Naive thymus-derived CD4-positive, alpha-beta T cell (primary cell): ENCODE results near the gene PHB1. TPM values are rescaled to one million over a fixed set of nuclear protein-coding genes. Genes with fewer than 3 reads are reported as not detected.
"Not testable (repeated sequence)": the region's sequence is repeated elsewhere in the genome, so short reads cannot be mapped to it uniquely, and the experiment has no call there.

Experiments
- ATAC-seq: fragments of 150-1000 bp; cut with Tn5 transposase; 2 replicates; pipeline ENCODE4 v1.10.0; 2021; ENCODE audit warnings: mild to moderate bottlenecking, moderate library complexity
- CTCF ChIA-PET: fragments of 350-600 bp; sonication (Branson Sonifier 250); formaldehyde crosslinking; loops from one replicate; lab custom pipeline; 2021; ENCODE audit warnings: antibody characterized with exemption; lab: Charles Lee
- POLR2A ChIA-PET: fragments of 350-600 bp; sonication (Branson Sonifier 250); formaldehyde crosslinking; loops from one replicate; lab custom pipeline; 2021; ENCODE audit warnings: antibody characterized with exemption, inconsistent platforms; lab: Charles Lee
- DNase-seq, 9 donors: peaks; one replicate each; pipeline versions ENCODE4 v3.0.0 to v3.0.0-alpha.2; 2020 to 2022; ENCODE audit warnings: mixed read lengths in 1 of 9
- H3K27ac ChIP-seq: one replicate; pipeline ENCODE4 v1.7.0; 2013; ENCODE audit warnings: mild to moderate bottlenecking, low read depth, low read length, moderate library complexity
- H3K27me3 ChIP-seq, 2 donors: one replicate each; pipeline ENCODE4 v1.7.0; 2013; ENCODE audit warnings: low read length in 2 of 2, mild to moderate bottlenecking in 2 of 2, moderate library complexity in 2 of 2; ENCODE audit not compliant: control insufficient read depth in 2 of 2, insufficient read depth in 2 of 2
- H3K36me3 ChIP-seq, 3 experiments: 1 replicate in 2 of 3; 2 replicates in 1 of 3; pipeline ENCODE4 v1.7.0; 2013; ENCODE audit warnings: low read length in 3 of 3, mild to moderate bottlenecking in 3 of 3, moderate library complexity in 1 of 3; ENCODE audit not compliant: insufficient read depth in 3 of 3, control insufficient read depth in 2 of 3
- H3K4me1 ChIP-seq, 2 donors: one replicate each; pipeline ENCODE4 v1.7.0; 2013; ENCODE audit warnings: low read length in 2 of 2, mild to moderate bottlenecking in 2 of 2, moderate library complexity in 1 of 2; ENCODE audit not compliant: control insufficient read depth in 2 of 2, insufficient read depth in 2 of 2
- H3K4me3 ChIP-seq: 2 replicates; pipeline ENCODE4 v1.7.0; 2013; ENCODE audit warnings: mild to moderate bottlenecking, low read length
- H3K9me3 ChIP-seq, 3 experiments: 1 replicate in 2 of 3; 2 replicates in 1 of 3; pipeline ENCODE4 v1.7.0; 2013; ENCODE audit warnings: low read length in 3 of 3; ENCODE audit not compliant: control insufficient read depth in 2 of 3
- H3K27ac Mint-ChIP-seq, 9 donors: one replicate each; pipeline ENCODE4 v1.8.0; 2020 to 2022; ENCODE audit warnings: mixed read lengths in 9 of 9, mild to moderate bottlenecking in 8 of 9, moderate library complexity in 5 of 9, inconsistent platforms in 2 of 9
- H3K27me3 Mint-ChIP-seq, 5 donors: one replicate each; pipeline ENCODE4 v1.8.0; 2021 to 2022; ENCODE audit warnings: mixed read lengths in 5 of 5, mild to moderate bottlenecking in 1 of 5
- H3K36me3 Mint-ChIP-seq, 5 donors: one replicate each; pipeline ENCODE4 v1.8.0; 2020 to 2022; ENCODE audit warnings: mixed read lengths in 5 of 5, mild to moderate bottlenecking in 3 of 5, inconsistent platforms in 1 of 5
- H3K4me1 Mint-ChIP-seq, 7 donors: one replicate each; pipeline ENCODE4 v1.8.0; 2020 to 2022; ENCODE audit warnings: mixed read lengths in 7 of 7, mild to moderate bottlenecking in 3 of 7, inconsistent platforms in 1 of 7
- H3K4me3 Mint-ChIP-seq, 10 donors: one replicate each; pipeline ENCODE4 v1.8.0; 2020 to 2022; ENCODE audit warnings: mild to moderate bottlenecking in 10 of 10, mixed read lengths in 10 of 10, moderate library complexity in 6 of 10, inconsistent platforms in 2 of 10
- H3K9me3 Mint-ChIP-seq, 11 donors: one replicate each; pipeline ENCODE4 v1.8.0; 2020 to 2022; ENCODE audit warnings: mixed read lengths in 11 of 11, mild to moderate bottlenecking in 4 of 11, inconsistent platforms in 1 of 11, moderate library complexity in 1 of 11
- intact Hi-C, 2 donors: fragments of 100-400 bp; cut with micrococcal nuclease; formaldehyde crosslinking; loops; one replicate each; pipeline ENCODE4 v1.15.1; 2023
- polyA plus RNA-seq, 2 donors: library from polyadenylated mRNA; unstranded; fragments of 300-500 nt; fragmentation: Illumina TruSeq; gene quantifications; one replicate each; pipeline ENCODE4 v1.2.3, GENCODE V29; 2021
- total RNA-seq, 6 experiments: library from RNA in 5 of 6; stranded (reverse) in 5 of 6; gene quantifications; 1 replicate in 5 of 6; 2 replicates in 1 of 6; pipeline ENCODE4 v1.2.3 and lab custom pipeline; 2021 to 2026

Gene PHB1
- total and polyA plus RNA-seq, 7 experiments from 2014 or later: 50.0 to 186 (median 65.3) TPM

DNA sequence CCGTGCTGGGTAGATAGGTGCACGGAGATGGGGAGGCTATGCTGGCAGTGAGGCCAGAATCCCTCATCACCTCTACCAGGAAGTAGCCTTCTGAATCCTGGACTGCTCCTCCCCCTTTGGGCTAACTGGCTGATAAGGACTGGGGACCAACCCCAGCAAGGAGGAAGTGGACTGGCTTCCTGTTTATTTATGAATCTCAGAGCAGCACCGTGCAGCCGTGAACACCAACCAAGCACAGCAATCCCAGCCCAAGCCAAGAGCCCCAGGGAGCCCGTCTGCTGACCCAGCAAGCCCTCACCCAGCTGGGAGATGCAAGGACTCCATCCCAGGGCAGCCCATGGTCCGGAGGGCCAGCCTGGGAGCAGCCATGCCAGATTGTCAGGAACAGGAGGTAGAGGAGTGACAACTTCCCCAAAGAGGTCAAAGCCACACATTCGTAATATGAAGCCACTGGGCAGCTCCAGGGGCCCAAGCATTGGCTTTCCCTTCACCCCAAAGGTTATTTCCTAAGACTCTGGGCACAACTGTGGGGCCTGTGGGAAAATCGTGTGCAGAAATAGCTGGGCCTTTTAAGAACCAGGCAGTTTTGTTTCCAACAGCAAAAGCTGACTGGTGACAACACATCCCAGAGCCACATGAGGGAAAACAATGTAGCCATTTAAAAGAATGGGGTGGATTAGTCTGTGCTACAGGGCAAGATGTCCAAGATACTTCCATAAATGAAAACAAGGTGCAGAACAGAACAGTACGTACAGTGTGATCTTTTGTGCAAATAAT, 23.9 kb downstream of the PHB1 start:
- Mint-ChIP-seq H3K4me3 (peak overlapping the region; percentile 21 to 83 (median 58)), H3K27ac (peak overlapping the region; percentile 44 to 93 (median 71)), H3K27me3 (no peaks in the 10 kb centered on the region), H3K36me3 (peaks cover 0 to 2% (median 0%) of the 10 kb centered on the region in 5 donors), H3K9me3 (no peaks in the 10 kb centered on the region), H3K4me1 (peaks cover 48 to 70% (median 63%) of the 10 kb centered on the region in 7 donors)
- H3K27me3 ChIP-seq: no peaks in the 10 kb centered on the region
- no peak for DNase-seq
- H3K4me3 ChIP-seq: peak overlapping the region; percentile 29
- H3K36me3 ChIP-seq: no peaks in the 10 kb centered on the region
- peak; percentile 48 for ATAC-seq
- POLR2A ChIA-PET: interaction anchor here (0.6 to 2.4 kb wide), 5 partner anchors 22 to 613 kb away, joined by 3 to 18 read pairs (median 3); partner anchors contain the start of gene ZNF652
- CTCF ChIA-PET: interaction anchor here (1.0 to 1.6 kb wide), 4 partner anchors 22 to 198 kb away, joined by 3 to 6 read pairs (median 4); no protein-coding TSS in a partner anchor
- H3K9me3 ChIP-seq: no peaks in the 10 kb centered on the region
- H3K27ac ChIP-seq: no peak overlapping the region
- intact Hi-C loops: no loop called here
- peaks cover 43 to 51% of the 10 kb centered on the region in 2 donors for H3K4me1 ChIP-seq

DNA sequence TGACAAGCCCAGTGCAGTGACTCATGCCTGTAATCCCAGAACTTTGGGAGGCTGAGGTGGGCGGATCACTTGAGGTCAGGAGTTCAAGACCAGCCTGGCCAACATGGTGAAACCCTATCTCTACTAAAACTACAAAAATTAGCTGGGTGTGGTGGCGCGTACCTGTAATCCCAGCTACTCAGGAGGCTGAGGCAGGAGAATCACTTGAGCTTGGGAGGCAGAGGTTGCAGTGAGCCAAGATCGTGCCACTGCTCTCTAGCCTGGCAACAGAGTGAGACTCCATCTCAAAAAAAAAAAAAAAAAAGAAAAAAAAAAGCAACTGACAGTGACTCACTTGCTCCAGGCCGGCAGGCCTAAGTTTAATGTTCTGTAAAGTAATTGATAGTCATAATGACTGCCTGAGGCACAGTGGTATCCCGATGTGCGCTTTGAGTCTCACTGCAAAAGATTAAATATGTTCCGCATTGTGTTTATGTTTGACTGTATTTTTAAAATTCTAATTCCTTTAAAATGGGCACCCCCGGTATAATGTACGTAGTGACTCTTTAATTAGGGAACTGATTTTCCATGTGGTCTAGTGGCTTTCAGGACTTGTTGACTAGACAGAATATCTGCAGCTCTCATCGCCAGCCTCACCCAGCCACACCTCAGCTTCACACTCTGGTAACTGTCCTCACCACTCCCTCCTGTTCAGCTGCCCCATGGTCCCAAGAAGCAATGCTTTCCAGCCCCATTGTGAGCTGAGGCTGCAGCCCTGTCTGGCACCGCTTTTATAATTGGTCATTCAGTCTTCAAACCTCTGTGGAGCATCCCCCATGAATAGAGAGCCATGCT, 25.0 kb downstream of the PHB1 start:
- H3K27ac Mint-ChIP-seq: peak overlapping the region in 8 of 9 donors; percentile 71 to 93 (median 84)
- H3K27me3 Mint-ChIP-seq, DNase-seq, H3K9me3 ChIP-seq, H3K27me3 ChIP-seq, H3K36me3 ChIP-seq, H3K9me3 Mint-ChIP-seq, intact Hi-C loops, H3K36me3 Mint-ChIP-seq, ATAC-seq, H3K27ac ChIP-seq: not testable (repeated sequence)
- peak overlapping the region; percentile 26 to 86 (median 72) for H3K4me3 Mint-ChIP-seq
- Histone ChIP-seq H3K4me3 (peak overlapping the region; percentile 8), H3K4me1 (peaks cover 41 to 48% of the 10 kb centered on the region in 2 donors)
- CTCF ChIA-PET: interaction anchor here (0.6 to 1.6 kb wide), 10 partner anchors 9 to 210 kb away, joined by 3 to 11 read pairs (median 3); no protein-coding TSS in a partner anchor
- POLR2A ChIA-PET: interaction anchor here (1.0 to 2.4 kb wide), 4 partner anchors 20 to 78 kb away, joined by 4 to 18 read pairs (median 4); partner anchors contain the start of gene ZNF652
- H3K4me1 Mint-ChIP-seq: peaks cover 48 to 66% (median 60%) of the 10 kb centered on the region in 7 donors

- H3K4me3 ChIP-seq: peak overlapping the region; percentile 50
- H3K36me3 ChIP-seq: no peaks in the 10 kb centered on the region
- ChIA-PET POLR2A (interaction anchor here (1.0 to 2.4 kb wide), 4 partner anchors 19 to 30 kb away, joined by 4 to 10 read pairs (median 4); partner anchors contain the start of gene ZNF652), CTCF (interaction anchor here (0.6 to 1.8 kb wide), 12 partner anchors 10 to 209 kb away, joined by 3 to 11 read pairs (median 3); no protein-coding TSS in a partner anchor)
- Mint-ChIP-seq H3K27ac (peak overlapping the region; percentile 65 to 93 (median 88)), H3K4me1 (peaks cover 48 to 61% (median 57%) of the 10 kb centered on the region in 7 donors), H3K27me3 (peaks cover 0 to under 1% (median 0%) of the 10 kb centered on the region in 5 donors), H3K9me3 (peaks cover 0 to 1% (median 0%) of the 10 kb centered on the region in 11 donors), H3K36me3 (peaks cover 0 to 2% (median 0%) of the 10 kb centered on the region in 5 donors), H3K4me3 (peak overlapping the region; percentile 59 to 86 (median 80))
- ATAC-seq (no peak), DNase-seq (no peak)
- intact Hi-C loops: loop anchor here in 1 of 2 donors (1.0 kb wide), 1 partner anchor 27 kb away; the partner anchor contains the start of gene ZNF652
- H3K9me3 ChIP-seq: no peaks in the 10 kb centered on the region
- peak overlapping the region; percentile 49 for H3K27ac ChIP-seq
- H3K4me1 ChIP-seq: peaks cover 39 to 46% of the 10 kb centered on the region in 2 donors
- no peaks in the 10 kb centered on the region for H3K27me3 ChIP-seq
Observed at GRCh38 chr17:49388692-49389513, 25.8 kb downstream of the PHB1 start.

DNA sequence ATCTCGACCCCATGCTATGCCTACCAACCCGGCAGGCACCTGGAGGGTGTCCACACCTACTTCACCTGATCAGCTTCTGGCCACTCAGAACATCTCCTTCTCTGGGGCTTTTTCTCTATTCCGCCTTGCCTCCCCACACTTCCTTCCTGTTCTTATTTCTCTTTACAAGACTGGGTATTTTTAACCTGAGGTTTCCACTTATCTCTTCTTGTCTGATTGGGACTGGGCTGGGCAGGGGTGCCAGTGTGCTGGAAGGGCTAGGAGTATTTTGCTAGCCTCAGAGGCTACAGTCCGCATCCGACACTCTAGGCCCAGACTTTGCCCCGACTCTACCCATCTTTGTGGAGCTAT, 26.4 kb downstream of the PHB1 start:
- peaks cover 0 to 5% (median 0%) of the 10 kb centered on the region in 11 donors for H3K9me3 Mint-ChIP-seq
- peaks cover 46 to 54% (median 51%) of the 10 kb centered on the region in 7 donors for H3K4me1 Mint-ChIP-seq
- peak overlapping the region; percentile 65 to 93 (median 88) for H3K27ac Mint-ChIP-seq
- peaks cover 0 to 2% (median 0%) of the 10 kb centered on the region in 5 donors for H3K27me3 Mint-ChIP-seq
- ChIA-PET POLR2A (interaction anchor here (0.6 to 2.4 kb wide), 4 partner anchors 27 to 69 kb away, joined by 3 to 10 read pairs (median 4); partner anchors contain the start of gene ZNF652), CTCF (interaction anchor here (1.1 to 1.8 kb wide), 6 partner anchors 8 to 168 kb away, joined by 3 to 11 read pairs (median 6); no protein-coding TSS in a partner anchor)
- H3K4me3 Mint-ChIP-seq: peak overlapping the region; percentile 59 to 86 (median 80)
- no peaks in the 10 kb centered on the region for H3K9me3 ChIP-seq
- intact Hi-C loops: loop anchor here in 1 of 2 donors (1.0 kb wide), 1 partner anchor 26 kb away; the partner anchor contains the start of gene ZNF652
- peaks cover 39 to 46% of the 10 kb centered on the region in 2 donors for H3K4me1 ChIP-seq
- DNase-seq: peak in 7 of 9 donors; percentile 11 to 58 (median 39)
- peaks cover 0 to 4% (median 0%) of the 10 kb centered on the region in 5 donors for H3K36me3 Mint-ChIP-seq
- peak overlapping the region; percentile 49 for H3K27ac ChIP-seq
- peak; percentile 86 for ATAC-seq
- H3K27me3 ChIP-seq: no peaks in the 10 kb centered on the region
- H3K4me3 ChIP-seq: peak overlapping the region; percentile 50
- H3K36me3 ChIP-seq: no peaks in the 10 kb centered on the region

- Mint-ChIP-seq H3K27ac (peak overlapping the region; percentile 65 to 93 (median 88)), H3K4me3 (peak overlapping the region; percentile 59 to 86 (median 80)), H3K36me3 (peaks cover 0 to 4% (median 0%) of the 10 kb centered on the region in 5 donors), H3K27me3 (peaks cover 0 to 2% (median 0%) of the 10 kb centered on the region in 5 donors), H3K4me1 (peaks cover 46 to 54% (median 50%) of the 10 kb centered on the region in 7 donors), H3K9me3 (peaks cover 0 to 5% (median 0%) of the 10 kb centered on the region in 11 donors)
- Histone ChIP-seq H3K9me3 (no peaks in the 10 kb centered on the region), H3K4me3 (peak overlapping the region; percentile 50), H3K4me1 (peaks cover 39 to 46% of the 10 kb centered on the region in 2 donors), H3K27me3 (no peaks in the 10 kb centered on the region), H3K36me3 (no peaks in the 10 kb centered on the region), H3K27ac (peak overlapping the region; percentile 49)
- peak; percentile 42 for ATAC-seq
- no peak for DNase-seq
- ChIA-PET POLR2A (interaction anchor here (0.6 to 2.4 kb wide), 3 partner anchors 26 to 72 kb away, joined by 3 to 10 read pairs (median 3); partner anchors contain the start of gene ZNF652), CTCF (interaction anchor here (1.5 to 1.8 kb wide), 4 partner anchors 8 to 169 kb away, joined by 3 to 8 read pairs (median 6); no protein-coding TSS in a partner anchor)
- intact Hi-C loops: loop anchor here in 1 of 2 donors (1.0 kb wide), 1 partner anchor 25 kb away; the partner anchor contains the start of gene ZNF652
Observed at GRCh38 chr17:49387498-49388289, 27.0 kb downstream of the PHB1 start.
